GM19035 (cell line): ENCODE results near the gene CDH2.

Experiments used
- ATAC-seq: cut with Tn5 transposase; IDR thresholded peaks from one replicate; pipeline ENCODE4 v1.9.1; 2021; ENCODE audit not compliant: unreplicated experiment

The CDH2 gene

DNA sequence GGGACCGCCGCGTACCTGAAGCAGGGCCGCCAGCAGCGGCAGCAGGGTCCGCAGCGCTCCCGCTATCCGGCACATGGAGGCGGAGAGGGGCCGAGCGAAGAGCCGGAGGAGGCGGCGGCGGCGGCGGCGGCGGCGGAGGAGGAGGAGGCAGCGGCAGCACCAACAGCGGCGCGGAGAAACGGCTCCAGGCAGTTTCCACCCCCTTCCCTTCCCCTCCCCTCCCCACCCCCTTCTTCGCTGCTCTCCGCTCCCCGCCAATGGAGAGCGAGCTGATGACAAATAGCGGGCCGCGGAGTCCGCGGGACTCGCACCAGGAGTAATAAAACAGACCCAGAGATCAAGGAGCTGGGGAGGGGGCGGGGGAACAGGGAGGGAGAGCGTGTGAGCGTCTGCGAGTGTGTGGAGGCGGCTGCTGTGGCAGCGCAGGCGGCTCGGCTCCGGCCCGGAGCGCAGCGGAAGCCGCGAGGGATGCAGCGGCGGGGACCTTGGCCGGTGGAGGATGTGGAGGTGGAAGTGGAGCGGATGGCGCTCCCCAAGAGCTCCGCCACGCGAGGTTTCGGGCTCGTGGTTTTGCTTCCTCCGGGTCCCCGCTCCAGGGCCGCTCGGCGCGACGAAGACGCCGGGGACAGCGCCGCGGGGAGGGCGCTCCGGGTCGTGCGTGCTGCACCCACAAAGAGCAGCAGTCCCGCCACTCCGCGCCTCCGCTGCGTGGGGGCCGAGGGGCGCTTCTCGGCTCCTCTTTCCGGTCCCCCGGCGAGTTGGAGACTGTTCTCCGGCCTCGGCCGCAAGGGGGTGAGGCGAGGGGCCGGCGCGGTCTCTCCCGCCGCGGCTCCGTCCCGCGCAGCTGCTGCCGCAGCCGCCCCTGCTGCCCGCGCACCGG is at the start of gene CDH2:
Gene CDH2 (minus strand): TSS at position 183 of the 880 bp plus-strand sequence. CDS start 108 bp downstream, at position 75.
- no peak for ATAC-seq

DNA sequence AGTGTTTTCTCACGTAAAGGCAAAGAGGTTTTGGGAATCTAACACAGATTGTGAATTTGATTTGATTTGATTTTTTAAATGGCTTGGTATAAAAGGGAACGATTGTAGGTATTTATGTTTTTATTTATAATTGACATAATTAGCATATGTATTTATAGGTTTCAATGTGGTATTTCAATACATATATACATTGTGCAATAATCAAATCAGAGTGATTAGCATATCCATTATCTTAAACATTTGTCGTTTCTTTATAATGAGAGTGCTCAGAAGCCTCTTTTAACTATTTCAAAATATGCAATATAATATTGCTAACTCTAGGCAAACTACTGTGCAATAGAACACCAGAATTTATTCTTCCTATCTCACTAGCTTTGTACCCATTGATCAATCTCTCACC is 35.1 kb upstream of the CDH2 start:
- ATAC-seq: no peak

DNA sequence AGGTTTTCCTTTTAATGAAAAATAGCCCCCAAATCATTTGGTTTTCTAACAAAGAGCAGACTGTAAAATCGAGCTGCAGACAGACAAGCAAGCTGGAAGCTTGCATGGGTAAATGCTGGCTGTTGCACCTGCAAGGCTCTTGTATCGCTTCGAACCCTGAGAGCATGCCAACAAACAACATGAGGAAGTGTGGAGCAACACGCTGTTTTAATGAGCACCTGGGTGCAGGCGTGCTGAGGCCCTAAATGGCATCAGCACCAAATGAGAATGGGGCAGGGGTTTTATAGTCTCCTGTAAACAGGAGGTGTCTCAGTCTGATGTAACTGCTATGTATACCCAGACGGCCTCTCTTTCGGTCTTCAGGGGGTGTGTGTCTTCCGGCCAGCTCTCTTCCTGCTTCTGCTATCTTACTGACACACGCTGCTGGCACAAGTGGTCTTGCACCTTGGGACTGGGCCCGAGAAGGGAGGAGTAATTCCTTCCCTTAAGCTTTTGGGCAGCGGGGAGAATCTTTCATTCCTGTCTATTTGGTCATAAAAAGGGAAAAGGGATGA is 31.9 kb upstream of the CDH2 start:
- ATAC-seq: no peak

DNA sequence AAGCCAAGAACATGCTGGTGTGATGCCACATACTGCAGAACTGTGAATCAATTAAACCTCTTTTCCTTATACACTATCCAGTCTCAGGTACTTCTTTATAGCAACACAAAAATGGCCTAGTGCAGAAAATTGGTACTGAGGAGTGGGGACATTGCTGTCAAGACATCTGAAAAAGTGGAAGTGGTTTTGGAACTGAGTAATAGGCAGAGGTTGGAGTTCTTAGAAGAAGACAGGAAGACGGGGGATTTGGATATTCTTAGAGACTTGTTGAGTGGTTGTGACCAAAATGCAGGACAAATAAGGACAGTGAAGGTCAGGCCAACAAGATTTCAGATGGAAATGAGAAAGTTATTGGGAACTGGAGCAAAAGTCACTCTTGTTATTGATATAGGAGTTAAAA is 31.3 kb upstream of the CDH2 start:
- ATAC-seq: no peak

DNA sequence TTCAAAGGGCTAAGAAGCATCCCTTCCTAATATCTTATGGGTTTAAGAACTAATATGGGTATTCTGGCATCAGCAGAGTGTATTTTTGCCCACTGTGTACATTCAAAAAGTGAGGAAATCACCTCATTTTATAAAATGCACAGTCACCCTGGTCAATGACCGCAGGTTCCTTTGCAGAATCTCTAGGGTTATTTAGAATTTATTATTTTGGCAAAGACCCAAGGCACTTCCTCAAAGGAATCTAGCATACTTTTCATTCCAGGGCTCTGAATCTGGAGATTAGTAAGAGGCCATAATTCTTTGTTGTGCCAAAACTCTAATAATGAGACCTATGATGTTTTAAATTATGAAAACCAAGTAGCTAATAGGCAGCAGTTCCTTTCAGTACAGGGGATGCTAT is 27.2 kb upstream of the CDH2 start:
- no peak for ATAC-seq

DNA sequence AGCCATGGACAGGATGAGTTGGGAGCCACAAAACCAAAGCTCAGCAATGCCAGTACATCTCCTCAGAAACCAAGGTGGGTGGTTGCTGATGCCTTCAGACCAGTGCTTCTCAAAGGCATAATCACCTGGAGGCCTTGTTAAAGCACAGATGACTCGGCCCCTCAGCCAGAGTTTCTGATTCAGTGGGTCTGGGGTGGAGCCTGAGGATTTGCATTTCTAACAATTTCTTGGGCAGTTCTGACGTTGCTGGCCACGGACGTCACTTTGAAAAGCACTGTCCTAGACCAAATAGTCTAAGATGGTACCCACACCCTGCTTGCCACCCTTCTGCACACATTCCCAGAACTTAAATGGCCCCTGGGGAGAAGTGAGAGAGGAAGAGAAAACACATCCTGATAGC is 24.1 kb upstream of the CDH2 start:
- ATAC-seq: no peak

DNA sequence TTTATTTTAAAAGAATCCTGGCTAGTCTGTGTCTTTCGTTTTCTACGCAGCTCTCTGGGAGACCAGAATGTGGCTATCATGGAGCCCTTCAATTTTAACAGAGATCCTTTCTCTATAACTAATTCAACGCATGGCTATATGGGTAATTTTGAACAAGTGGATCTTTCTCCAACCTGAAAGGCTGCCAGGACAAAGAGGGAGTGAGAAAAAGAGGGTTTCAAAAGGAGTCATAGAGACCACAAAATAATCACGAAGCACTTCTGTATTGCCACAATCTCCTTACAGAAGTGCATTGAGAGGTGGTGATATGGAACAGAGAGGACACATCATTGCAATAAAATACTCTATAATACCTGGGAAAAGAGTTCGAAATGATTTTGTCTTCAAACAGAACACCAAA is 21.7 kb upstream of the CDH2 start:
- ATAC-seq: no peak

DNA sequence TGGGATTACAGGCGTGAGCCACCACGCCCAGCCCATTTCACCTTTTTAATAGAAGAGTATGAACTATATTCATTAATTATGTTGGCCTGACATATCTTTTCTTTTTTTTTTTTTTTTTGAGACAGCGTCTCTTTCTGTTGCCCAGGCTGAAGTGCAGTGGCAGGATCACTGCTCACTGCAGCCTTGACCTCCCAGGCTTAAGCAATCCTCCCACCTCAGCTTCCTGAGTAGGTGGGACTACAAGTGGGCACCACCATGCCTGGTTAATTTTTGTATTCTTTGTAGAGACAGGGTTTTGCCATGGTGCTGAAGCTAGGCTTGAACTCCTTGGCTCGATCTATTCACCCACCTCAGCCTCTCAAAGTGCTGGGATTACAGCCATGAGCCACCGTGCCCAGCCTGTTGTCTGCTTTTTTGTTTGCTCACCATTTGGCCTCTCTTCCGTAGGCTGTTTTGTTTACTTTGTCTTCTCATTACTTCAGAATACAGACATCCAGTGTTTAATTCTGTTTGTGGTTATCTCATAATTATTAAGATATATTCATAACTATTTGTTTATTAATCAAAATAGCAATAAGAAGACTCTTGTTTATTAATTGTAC is 16.3 kb upstream of the CDH2 start:
- no peak for ATAC-seq

DNA sequence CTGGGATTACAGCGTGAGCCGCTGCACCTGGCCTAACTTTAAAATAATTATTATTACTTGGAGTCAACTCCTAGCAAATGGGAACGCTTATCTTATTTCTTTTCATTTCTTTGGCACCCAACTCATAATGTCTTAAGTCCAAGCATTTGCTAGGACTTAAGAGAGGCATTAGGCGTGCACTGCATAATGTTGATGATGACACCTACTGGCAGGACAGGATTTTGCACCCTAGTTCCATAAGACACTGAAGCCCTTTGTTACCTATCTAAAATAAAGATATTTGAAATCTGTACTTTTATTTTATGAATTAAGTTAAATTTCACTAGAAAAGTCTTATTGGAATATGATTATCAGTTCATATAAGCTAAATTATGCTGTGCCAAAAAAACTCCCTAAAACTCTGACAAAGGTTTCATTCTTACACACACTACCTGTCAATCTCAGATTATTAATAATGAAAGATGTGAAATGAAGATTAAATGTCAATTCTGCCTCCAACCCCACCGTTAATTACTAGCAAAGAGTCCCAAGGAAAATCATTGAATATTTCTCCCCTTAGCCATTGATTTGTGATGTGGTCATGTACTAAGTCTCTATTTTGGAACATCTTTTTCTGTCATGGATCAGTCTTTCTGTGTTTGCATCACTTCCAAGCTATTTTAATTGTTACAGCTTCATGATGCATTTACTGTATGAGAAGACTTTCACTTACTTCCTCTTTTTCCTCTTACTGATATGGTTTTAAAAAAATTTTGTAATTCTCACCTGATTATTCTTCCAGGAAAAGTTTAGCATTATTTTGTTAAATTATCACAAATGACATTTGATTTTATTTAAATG is 12.7 kb upstream of the CDH2 start:
- ATAC-seq: peak; percentile 86

DNA sequence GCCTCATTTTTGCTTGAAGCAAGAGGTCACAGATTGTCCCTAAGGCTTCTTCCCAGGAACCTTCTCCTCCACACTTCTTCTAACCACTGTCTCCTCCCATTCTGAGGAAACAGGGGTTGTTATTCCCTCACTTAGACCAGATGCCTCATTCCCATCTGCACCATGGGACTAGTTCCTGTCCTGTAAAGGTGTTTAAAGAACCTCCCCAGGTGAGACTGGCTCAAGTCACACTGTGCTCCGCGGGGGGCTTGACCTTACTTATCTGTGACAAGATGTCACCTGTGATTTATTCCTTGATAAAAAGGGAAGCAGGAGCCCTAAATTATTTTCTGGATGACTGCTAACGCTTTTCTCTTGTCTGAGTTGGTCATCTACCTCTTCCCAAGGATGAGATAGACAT is 8.2 kb upstream of the CDH2 start:
- ATAC-seq: no peak

DNA sequence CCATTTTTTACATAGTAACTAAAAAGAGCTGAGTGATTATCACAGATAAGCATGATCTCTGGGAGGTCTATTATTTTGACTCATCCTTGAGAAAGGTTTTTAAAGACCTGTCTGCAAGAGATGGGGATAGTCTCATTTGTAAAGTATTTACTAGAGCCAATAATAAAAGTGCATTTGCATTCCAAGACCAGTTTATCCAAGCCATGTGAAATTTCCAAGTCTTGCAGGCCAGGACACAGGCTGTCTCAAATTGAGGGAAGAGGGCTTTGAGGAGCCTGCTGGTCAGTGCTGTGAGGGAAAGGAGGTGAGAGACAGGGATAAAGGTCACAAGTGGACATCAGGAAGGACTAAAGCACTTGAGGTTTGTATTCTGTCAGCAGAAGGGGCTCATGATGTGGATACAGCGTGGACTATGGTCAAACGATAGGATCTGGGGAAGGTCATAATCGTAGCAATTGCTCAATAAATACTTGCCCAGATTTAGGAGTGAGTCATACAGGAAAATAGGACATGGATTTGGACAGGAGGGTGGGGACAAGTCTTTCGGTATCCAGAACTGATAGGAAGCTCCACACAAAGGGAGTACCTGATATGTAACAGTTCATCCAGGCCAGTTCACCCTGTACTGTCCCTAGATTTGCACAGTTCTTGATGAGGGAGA is 6.6 kb upstream of the CDH2 start:
- ATAC-seq: no peak

DNA sequence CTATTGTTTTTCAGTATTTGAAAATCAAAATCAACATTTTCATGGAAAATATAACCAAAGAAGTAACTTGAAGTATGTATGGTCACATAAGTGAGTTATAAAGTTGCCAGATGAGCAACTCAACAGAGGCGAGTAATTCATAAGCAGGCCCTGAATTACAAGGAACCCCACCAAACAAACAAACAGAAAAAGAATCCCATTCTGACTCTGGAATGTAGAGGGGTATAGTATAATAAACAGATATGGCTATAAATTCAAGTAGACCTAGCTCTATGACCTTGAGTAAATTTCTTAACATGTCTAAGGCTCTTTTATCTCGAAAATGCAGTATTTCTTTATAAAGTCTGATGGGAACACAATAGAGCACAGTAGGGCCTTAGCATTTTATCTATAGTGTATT is 4.7 kb upstream of the CDH2 start:
- ATAC-seq: no peak

DNA sequence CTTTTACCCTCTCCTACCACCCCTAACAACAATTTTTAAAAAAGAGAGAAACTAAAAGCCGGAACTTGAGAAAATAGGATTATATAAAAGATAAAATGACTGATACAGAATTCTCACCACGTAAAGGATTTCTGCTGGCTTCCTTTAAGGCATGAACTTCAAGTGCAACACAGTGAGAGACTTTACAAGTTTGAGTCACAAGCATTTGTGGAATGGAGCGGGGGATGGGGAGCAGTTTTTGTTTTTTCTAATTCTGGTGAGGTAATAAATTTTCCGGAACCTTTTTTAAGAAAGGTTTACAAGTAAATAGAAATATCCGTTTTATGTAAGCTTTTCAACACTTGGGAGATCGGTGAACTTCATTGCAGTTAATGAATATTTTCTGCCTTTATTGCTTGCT is 1.8 kb upstream of the CDH2 start:
- ATAC-seq: no peak

DNA sequence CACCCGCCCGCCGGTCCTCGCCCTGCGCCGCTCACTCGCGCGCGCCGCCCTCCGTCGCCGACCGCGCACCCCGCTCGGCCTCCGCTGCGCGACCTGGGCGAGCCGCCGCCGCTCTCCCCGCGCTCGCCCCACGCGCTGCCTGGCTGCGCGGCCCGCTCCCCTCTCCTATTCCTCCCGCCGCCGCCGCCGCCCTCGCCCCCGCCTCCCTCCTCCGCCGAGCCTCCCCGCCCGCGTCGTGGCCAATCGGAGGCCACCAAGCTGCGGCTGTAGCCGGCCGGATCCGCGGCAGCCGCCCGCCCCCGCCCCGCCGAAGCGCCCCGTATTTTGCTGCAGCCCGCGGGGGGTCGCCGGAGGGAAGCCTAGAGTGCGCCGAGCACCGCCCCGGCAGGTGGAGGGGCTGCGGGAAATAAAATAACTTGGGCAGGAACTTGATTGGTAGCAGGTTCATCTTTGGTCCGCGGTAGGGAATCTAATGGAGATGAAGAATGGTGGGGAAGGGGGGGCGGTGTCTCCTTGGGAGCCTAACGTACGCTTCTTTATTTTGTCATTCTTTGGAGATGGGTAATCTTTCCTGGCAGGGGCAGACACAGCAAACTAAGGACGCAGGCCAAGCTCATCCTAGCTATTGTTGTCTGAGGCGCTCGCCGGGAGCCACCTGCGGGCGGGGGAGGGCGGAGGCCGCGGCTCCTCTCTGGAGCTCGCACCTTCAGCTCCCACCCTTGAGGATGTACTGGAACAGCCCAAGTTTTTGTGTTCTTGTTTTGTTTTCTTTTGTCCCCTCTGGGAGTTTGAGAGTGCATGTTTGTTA is 1.1 kb upstream of the CDH2 start:
- ATAC-seq: no peak

DNA sequence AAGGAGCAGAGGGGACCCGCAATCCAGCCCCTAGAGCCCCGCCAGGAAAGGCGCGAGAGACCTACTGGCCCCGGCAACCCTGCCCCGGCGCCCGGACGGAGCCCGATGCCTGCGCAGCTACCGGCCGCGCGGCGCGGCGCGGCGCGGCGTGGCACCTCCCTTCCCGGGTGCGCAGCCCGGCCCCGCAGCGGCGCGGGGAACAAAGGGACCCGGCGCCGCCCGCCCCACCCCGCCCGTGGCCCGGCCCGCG is 307 bp downstream of the CDH2 start:
- no peak for ATAC-seq

DNA sequence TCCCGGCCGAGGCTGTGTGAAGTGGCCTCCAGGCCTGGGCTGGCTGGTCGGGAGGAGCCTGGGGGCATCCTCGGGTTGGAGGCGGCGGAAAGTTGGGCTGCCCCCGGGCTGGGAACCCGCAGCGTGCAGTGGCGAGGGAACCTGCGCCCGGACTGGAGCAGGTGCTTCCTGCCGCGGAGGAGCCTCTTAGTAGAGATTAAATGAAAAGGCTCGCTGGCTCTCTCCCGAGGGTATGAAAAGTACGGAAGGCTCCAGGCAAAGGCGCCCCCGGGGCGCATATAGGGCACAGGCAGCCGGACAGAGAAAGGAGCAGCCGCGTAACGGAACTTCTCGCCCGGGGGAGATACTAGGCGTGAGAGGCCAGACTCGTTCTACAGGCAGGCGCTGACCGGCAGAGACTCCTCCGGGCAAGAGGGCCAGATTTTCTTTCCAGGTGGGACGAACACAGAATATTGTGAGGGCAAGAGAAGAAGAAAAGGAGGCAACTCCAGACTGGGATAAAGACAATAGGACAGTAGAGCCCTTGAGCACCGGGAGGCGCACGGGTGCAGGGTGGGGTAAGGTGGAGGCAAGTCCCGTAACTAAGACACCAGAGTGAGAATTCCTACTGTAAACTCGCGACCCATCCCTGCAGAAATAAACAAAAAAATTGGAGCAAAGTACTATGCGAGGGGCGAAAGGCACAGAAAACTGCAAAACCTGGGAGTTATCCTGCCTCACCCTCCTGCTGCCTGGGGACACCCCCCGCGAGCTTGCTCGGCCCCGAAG is 816 bp downstream of the CDH2 start:
- ATAC-seq: no peak

DNA sequence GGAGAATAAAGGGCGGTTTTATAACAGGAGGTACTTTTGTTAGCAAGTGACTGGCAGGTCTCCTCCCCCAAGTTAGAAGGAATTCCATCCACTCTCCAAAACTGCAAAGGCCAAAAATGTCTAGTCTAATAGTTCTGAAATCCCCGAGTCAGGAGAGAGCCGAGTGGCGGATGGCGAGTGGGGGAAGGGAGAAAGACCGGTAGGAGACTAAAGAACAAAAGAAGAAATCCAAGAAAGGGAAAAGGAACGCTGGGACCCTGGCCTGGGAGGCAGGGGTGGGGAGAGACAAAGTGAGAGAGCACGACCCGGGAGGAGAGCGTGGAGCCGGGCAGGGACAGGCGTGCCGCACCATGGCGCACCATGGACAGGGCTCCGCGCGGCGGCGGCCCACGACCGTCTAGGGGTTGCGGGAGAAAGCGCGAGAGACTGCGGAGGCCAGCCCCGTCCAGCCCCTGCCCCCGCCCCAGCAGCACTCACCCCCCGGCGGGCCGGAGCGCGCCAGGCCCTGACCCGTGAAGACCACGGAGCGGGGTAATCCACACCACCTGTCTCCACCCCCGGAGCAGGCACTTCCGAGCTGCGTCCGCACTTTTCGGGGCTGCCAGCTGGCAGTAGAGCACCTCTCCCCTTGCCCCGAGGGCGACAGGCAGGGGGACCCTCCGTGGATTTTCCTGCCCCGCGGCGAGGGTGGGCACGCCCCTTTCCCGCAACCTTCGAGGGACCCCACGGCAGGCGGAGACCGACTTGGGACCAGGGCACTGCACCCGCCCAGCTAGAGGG is 1.6 kb downstream of the CDH2 start:
- no peak for ATAC-seq

DNA sequence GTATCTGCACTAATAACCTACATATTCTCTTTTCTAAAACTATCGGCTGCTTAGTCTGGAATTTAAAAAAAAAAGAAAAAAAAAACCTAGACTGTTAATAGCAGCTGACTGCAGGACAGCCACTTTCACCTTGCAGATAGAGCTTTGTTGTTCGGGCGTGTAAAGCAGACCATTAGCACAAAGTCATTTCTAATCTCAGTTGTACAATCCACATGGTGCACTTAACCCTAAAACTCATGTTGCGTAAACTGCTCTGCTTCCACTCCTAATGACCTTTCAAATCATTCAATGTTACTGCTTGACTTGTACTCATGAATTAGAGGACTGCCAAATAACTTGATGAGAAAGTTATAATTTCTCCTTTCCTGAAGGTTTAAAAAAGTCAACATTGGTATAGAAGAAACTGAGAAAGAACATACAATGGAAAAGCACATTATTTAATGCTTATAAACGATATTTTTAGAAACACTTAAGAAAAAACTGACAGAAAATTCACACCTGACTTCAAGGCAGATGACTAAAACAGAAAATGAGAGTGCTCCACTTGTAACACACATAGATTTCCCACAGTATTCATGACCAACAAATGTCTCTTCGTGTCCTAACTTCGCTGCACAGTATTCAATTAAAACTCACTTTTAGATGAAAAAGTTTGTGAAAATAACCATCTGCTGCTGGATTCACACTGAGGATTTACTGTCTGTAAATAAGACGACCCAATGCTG is 2.6 kb downstream of the CDH2 start:
- no peak for ATAC-seq
